Measurements from ENCODE around the gene NUAK2. TPM values are rescaled to one million over a fixed set of nuclear protein-coding genes. Genes with fewer than 3 reads are reported as not detected.

Gene NUAK2
- total RNA-seq, 1 donor from 2014 or later: 28.3 TPM

Other genes with a start within 250 kb of the NUAK2 start
- 1.3 TPM for gene TMEM81, start 237.3 kb downstream of the NUAK2 start, total RNA-seq
- gene RBBP5, start 199.8 kb downstream of the NUAK2 start, total RNA-seq: 6.9 TPM
- gene DSTYK, start 110.0 kb downstream of the NUAK2 start, total RNA-seq: 5.7 TPM
- 1.00 TPM for gene TMCC2, start 93.8 kb downstream of the NUAK2 start, total RNA-seq
- 3.1 TPM for gene KLHDC8A, start 35.2 kb upstream of the NUAK2 start, total RNA-seq
- gene LEMD1, start 100.3 kb upstream of the NUAK2 start, total RNA-seq: 6.1 TPM
- 2.1 TPM for gene BLACAT1, start 134.3 kb upstream of the NUAK2 start, total RNA-seq
- gene CDK18, start 182.9 kb upstream of the NUAK2 start, total RNA-seq: 3.5 TPM

All from esophagus mucosa (tissue), 1 donor.